Caco-2 (cell line): ENCODE data around the gene PLPP3. TPM values are rescaled to one million over a fixed set of nuclear protein-coding genes. Genes with fewer than 3 reads are reported as not detected.

Source experiments
- BruUV-seq: library from RNA; stranded (reverse); fragments of 400-500 nt; replicated peaks from 2 replicates; lab custom pipeline; 2021; lab: Mats Ljungman, UMichigan
- CTCF ChIA-PET: fragments of 300-600 bp; sonication (Branson Sonifier 250); formaldehyde crosslinking; loops from one replicate; lab custom pipeline; 2022; ENCODE audit warnings: antibody characterized with exemption; lab: Charles Lee
- POLR2A ChIA-PET: fragments of 300-600 bp; sonication (Branson Sonifier 250); formaldehyde crosslinking; loops from one replicate; lab custom pipeline; 2022; ENCODE audit warnings: antibody characterized with exemption; lab: Charles Lee
- DNase-seq, 2 experiments: peaks; one replicate each; pipeline versions ENCODE4 v3.0.0 to v3.0.0-alpha.2; 2020 to 2022
- H3K27me3 ChIP-seq: replicated peaks from 2 replicates; pipeline ENCODE4 v1.6.0; 2011; ENCODE audit warnings: low read length; ENCODE audit not compliant: control insufficient read depth, insufficient read depth
- H3K36me3 ChIP-seq: 2 replicates; pipeline ENCODE4 v1.5.1; 2011; ENCODE audit warnings: low read length; ENCODE audit not compliant: control insufficient read depth, insufficient read depth
- H3K4me1 ChIP-seq: fragments of 250-450 bp; sonication (Bioruptor Pico); 2 replicates; pipeline ENCODE4 v1.5.1; 2020; ENCODE audit warnings: mild to moderate bottlenecking
- H3K4me3 ChIP-seq: 2 replicates; pipeline ENCODE4 v1.5.1; 2011; ENCODE audit warnings: low read depth, mild to moderate bottlenecking, control low read depth, low read length
- H3K9me3 ChIP-seq: fragments of 250-450 bp; sonication (Bioruptor Pico); 2 replicates; pipeline ENCODE4 v1.5.1; 2020; ENCODE audit warnings: mild to moderate bottlenecking, moderate library complexity
- H3K27ac Mint-ChIP-seq: one replicate; pipeline ENCODE4 v1.8.0; 2022; ENCODE audit warnings: mixed read lengths; ENCODE audit not compliant: unreplicated experiment
- H3K27me3 Mint-ChIP-seq: one replicate; pipeline ENCODE4 v1.8.0; 2022; ENCODE audit warnings: mixed read lengths; ENCODE audit not compliant: insufficient read depth, unreplicated experiment
- H3K36me3 Mint-ChIP-seq: one replicate; pipeline ENCODE4 v1.8.0; 2022; ENCODE audit warnings: mild to moderate bottlenecking, mixed read lengths; ENCODE audit not compliant: insufficient read depth, unreplicated experiment
- H3K4me1 Mint-ChIP-seq: one replicate; pipeline ENCODE4 v1.8.0; 2022; ENCODE audit warnings: low read depth, mixed read lengths; ENCODE audit not compliant: unreplicated experiment
- H3K4me3 Mint-ChIP-seq: one replicate; pipeline ENCODE4 v1.8.0; 2022; ENCODE audit warnings: mild to moderate bottlenecking, moderate library complexity, mixed read lengths; ENCODE audit not compliant: unreplicated experiment
- H3K9me3 Mint-ChIP-seq: one replicate; pipeline ENCODE4 v1.8.0; 2022; ENCODE audit warnings: mixed read lengths; ENCODE audit not compliant: unreplicated experiment
- intact Hi-C: fragments of 100-400 bp; cut with micrococcal nuclease; formaldehyde crosslinking; loops from one replicate; pipeline ENCODE4 v1.10.0; 2022; ENCODE audit not compliant: unreplicated experiment
- total RNA-seq: library from RNA; stranded (reverse); gene quantifications from 2 replicates; pipeline ENCODE4 v1.2.3, GENCODE V29; 2022
- TF ChIP-seq, protein P1 (sequence below), 2 experiments: fragments of 200-600 bp in 1 of 2; IDR thresholded peaks; 1 replicate in 1 of 2; 2 replicates in 1 of 2; pipeline versions ENCODE4 v1.5.1 to v1.8.0; 2011 to 2022; ENCODE audit warnings: antibody characterized with exemption in 1 of 2, control low read depth in 1 of 2, inconsistent platforms in 1 of 2, low read depth in 1 of 2, low read length in 1 of 2, mild to moderate bottlenecking in 1 of 2, moderate library complexity in 1 of 2; ENCODE audit not compliant: insufficient read depth in 1 of 2, severe bottlenecking in 1 of 2, unreplicated experiment in 1 of 2

The PLPP3 gene
- total RNA-seq, 1 experiment from 2014 or later, result 41.0 TPM

- H3K36me3 Mint-ChIP-seq, result peaks cover 77% of the 10 kb centered on the region
- CTCF ChIA-PET, result interaction anchor here (1.2 kb wide), 1 partner anchor 60 kb away, joined by 3 read pairs; no protein-coding TSS in a partner anchor
- intact Hi-C loops, result loop anchor here (1.0 to 10.0 kb wide), 2 partner anchors 22 to 58 kb away; partner anchors contain the start of gene PLPP3
Observed at GRCh38 chr1:56516539-56517252, 62.7 kb downstream of the PLPP3 start.

GRCh38 chr1:56515898-56516538 lies 63.3 kb downstream of the PLPP3 start:
- POLR2A ChIA-PET, result no interaction called here
- H3K27ac Mint-ChIP-seq, result peak overlapping the region; percentile 42
- H3K4me1 Mint-ChIP-seq, result peaks cover 33% of the 10 kb centered on the region
- peaks cover 77% of the 10 kb centered on the region for H3K36me3 Mint-ChIP-seq
- Histone ChIP-seq H3K9me3 (no peaks in the 10 kb centered on the region), H3K36me3 (no peaks in the 10 kb centered on the region), H3K27me3 (no peaks in the 10 kb centered on the region), H3K4me3 (no peak overlapping the region), H3K4me1 (peaks cover 44% of the 10 kb centered on the region)
- BruUV-seq, result no TSS peak
- no peaks in the 10 kb centered on the region for H3K27me3 Mint-ChIP-seq
- TF ChIP-seq, protein P1, sequence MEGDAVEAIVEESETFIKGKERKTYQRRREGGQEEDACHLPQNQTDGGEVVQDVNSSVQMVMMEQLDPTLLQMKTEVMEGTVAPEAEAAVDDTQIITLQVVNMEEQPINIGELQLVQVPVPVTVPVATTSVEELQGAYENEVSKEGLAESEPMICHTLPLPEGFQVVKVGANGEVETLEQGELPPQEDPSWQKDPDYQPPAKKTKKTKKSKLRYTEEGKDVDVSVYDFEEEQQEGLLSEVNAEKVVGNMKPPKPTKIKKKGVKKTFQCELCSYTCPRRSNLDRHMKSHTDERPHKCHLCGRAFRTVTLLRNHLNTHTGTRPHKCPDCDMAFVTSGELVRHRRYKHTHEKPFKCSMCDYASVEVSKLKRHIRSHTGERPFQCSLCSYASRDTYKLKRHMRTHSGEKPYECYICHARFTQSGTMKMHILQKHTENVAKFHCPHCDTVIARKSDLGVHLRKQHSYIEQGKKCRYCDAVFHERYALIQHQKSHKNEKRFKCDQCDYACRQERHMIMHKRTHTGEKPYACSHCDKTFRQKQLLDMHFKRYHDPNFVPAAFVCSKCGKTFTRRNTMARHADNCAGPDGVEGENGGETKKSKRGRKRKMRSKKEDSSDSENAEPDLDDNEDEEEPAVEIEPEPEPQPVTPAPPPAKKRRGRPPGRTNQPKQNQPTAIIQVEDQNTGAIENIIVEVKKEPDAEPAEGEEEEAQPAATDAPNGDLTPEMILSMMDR (IDR thresholded peaks at IDR 0.05; ENCODE audit: insufficient read depth in 1 of 2, low read depth in 1 of 2, low read length in 1 of 2, severe bottlenecking in 1 of 2, unreplicated experiment in 1 of 2), result no peak
- intact Hi-C loops, result loop anchor here (10.0 kb wide), 1 partner anchor 59 kb away; the partner anchor contains the start of gene PLPP3
- CTCF ChIA-PET, result interaction anchor here (1.2 kb wide), 1 partner anchor 61 kb away, joined by 3 read pairs; no protein-coding TSS in a partner anchor
- DNase-seq, result no peak
- H3K4me3 Mint-ChIP-seq, result no peak overlapping the region
- no peaks in the 10 kb centered on the region for H3K9me3 Mint-ChIP-seq

More at GRCh38 chr1:56516539-56517252, 62.7 kb downstream of the PLPP3 start:
- TF ChIP-seq, protein P1 (IDR thresholded peaks at IDR 0.05; ENCODE audit: insufficient read depth in 1 of 2, low read depth in 1 of 2, low read length in 1 of 2, severe bottlenecking in 1 of 2, unreplicated experiment in 1 of 2), result no peak
- Histone ChIP-seq H3K4me3 (no peak overlapping the region), H3K4me1 (peaks cover 39% of the 10 kb centered on the region), H3K27me3 (no peaks in the 10 kb centered on the region), H3K9me3 (no peaks in the 10 kb centered on the region), H3K36me3 (no peaks in the 10 kb centered on the region)
- peak overlapping the region; percentile 42 for H3K27ac Mint-ChIP-seq
- no peaks in the 10 kb centered on the region for H3K9me3 Mint-ChIP-seq
- DNase-seq, result peak; percentile 62 to 70
- H3K27me3 Mint-ChIP-seq, result no peaks in the 10 kb centered on the region
- BruUV-seq, result TSS peak; percentile 78
- POLR2A ChIA-PET, result interaction anchor here (1.0 kb wide), 1 partner anchor 54 kb away, joined by 3 read pairs; no protein-coding TSS in a partner anchor
- peaks cover 33% of the 10 kb centered on the region for H3K4me1 Mint-ChIP-seq
- peak overlapping the region; percentile 47 for H3K4me3 Mint-ChIP-seq

GRCh38 chr1:56512724-56513494 lies 66.5 kb downstream of the PLPP3 start:
- no peak overlapping the region for H3K27ac Mint-ChIP-seq
- no peaks in the 10 kb centered on the region for H3K27me3 ChIP-seq
- no peak for DNase-seq
- no peaks in the 10 kb centered on the region; the same call in 1 of the 2 replicates for H3K36me3 ChIP-seq
- TF ChIP-seq, protein P1 (IDR thresholded peaks at IDR 0.05; ENCODE audit: insufficient read depth in 1 of 2, low read depth in 1 of 2, low read length in 1 of 2, severe bottlenecking in 1 of 2, unreplicated experiment in 1 of 2), result peak in 1 of 2 experiments; percentile 2
- no peak overlapping the region for H3K4me3 Mint-ChIP-seq
- H3K9me3 Mint-ChIP-seq, result no peaks in the 10 kb centered on the region
- H3K9me3 ChIP-seq, result no peaks in the 10 kb centered on the region
- ChIA-PET CTCF (no interaction called here), POLR2A (no interaction called here)
- peaks cover 41% of the 10 kb centered on the region for H3K4me1 Mint-ChIP-seq
- H3K4me1 ChIP-seq, result peaks cover 69% of the 10 kb centered on the region
- H3K27me3 Mint-ChIP-seq, result no peaks in the 10 kb centered on the region
- intact Hi-C loops, result loop anchor here (10.0 kb wide), 1 partner anchor 62 kb away; the partner anchor contains the start of gene PLPP3
- BruUV-seq, result no TSS peak
- H3K36me3 Mint-ChIP-seq, result peaks cover 83% of the 10 kb centered on the region
- no peak overlapping the region for H3K4me3 ChIP-seq
